ENCODE measurements around the gene SHISA5. TPM values are rescaled to one million over a fixed set of nuclear protein-coding genes. Genes with fewer than 3 reads are reported as not detected.
"Not testable (repeated sequence)": the region's sequence is repeated elsewhere in the genome, so short reads cannot be mapped to it uniquely, and the experiment has no call there.

The SHISA5 gene
- total and polyA plus RNA-seq, 2 experiments from 2014 or later, result 192 to 369 TPM

GRCh38 chr3:48492461-48493202, 11.3 kb downstream of the SHISA5 start:
- Histone ChIP-seq H3K4me3 (no peak overlapping the region), H3K36me3 (replicated peaks; ENCODE audit: insufficient read depth, low read depth) (no peaks in the 10 kb centered on the region), H3K27me3 (no peaks in the 10 kb centered on the region), H3K9me2 (replicated peaks; ENCODE audit: insufficient read depth) (no peaks in the 10 kb centered on the region), H3K4me2 (peak overlapping the region; percentile 41), H4K20me1 (ENCODE audit: insufficient read depth, poor library complexity, severe bottlenecking) (no peaks in the 10 kb centered on the region), H3K27ac (peak overlapping the region; percentile 66), H2AFZ (no peak overlapping the region), H3K79me2 (no peaks in the 10 kb centered on the region), H3K4me1 (ENCODE audit: insufficient read depth) (no peaks in the 10 kb centered on the region), H3K9me3 (ENCODE audit: low read depth) (no peaks in the 10 kb centered on the region)
- WGBS (ENCODE audit: low lambda C conversion rate, missing lambda C conversion rate), result 77% methylated on average over 7 of the region's 7 CpGs
- TF ChIP-seq EZH2 (IDR thresholded peaks at IDR 0.05; ENCODE audit: borderline replicate concordance) (no peak), CTCF (IDR thresholded peaks at IDR 0.05; ENCODE audit: poor library complexity) (no peak), EZH2phosphoT487 (IDR thresholded peaks at IDR 0.05; ENCODE audit: low read depth, severe bottlenecking, unreplicated experiment) (no peak)
- no peak for DNase-seq (ENCODE audit: low spot score)

GRCh38 chr3:48486952-48487351, 17.0 kb downstream of the SHISA5 start:
- no peaks in the 10 kb centered on the region for H3K9me3 ChIP-seq (ENCODE audit: low read depth)
- no peak for TF ChIP-seq CTCF (IDR thresholded peaks at IDR 0.05; ENCODE audit: poor library complexity)
- no peak for TF ChIP-seq EZH2 (IDR thresholded peaks at IDR 0.05; ENCODE audit: borderline replicate concordance)
- TF ChIP-seq EZH2phosphoT487 (IDR thresholded peaks at IDR 0.05; ENCODE audit: low read depth, severe bottlenecking, unreplicated experiment), result no peak
- 93% methylated on average over 5 of the region's 5 CpGs for WGBS (ENCODE audit: low lambda C conversion rate, missing lambda C conversion rate)

GRCh38 chr3:48482822-48483221, 21.2 kb downstream of the SHISA5 start:
- H3K4me2 ChIP-seq; H3K27me3 ChIP-seq; H3K9me2 ChIP-seq (replicated peaks; ENCODE audit: insufficient read depth); H2AFZ ChIP-seq; H3K9me3 ChIP-seq (ENCODE audit: low read depth); DNase-seq (ENCODE audit: low spot score); H4K20me1 ChIP-seq (ENCODE audit: insufficient read depth, poor library complexity, severe bottlenecking); H3K79me2 ChIP-seq; H3K27ac ChIP-seq; H3K4me1 ChIP-seq (ENCODE audit: insufficient read depth); H3K36me3 ChIP-seq (replicated peaks; ENCODE audit: insufficient read depth, low read depth); H3K4me3 ChIP-seq: not testable (repeated sequence)
- 71% methylated on average over 6 of the region's 6 CpGs for WGBS (ENCODE audit: low lambda C conversion rate, missing lambda C conversion rate)

More at GRCh38 chr3:48486952-48487351, 17.0 kb downstream of the SHISA5 start:
- no peak overlapping the region for H3K4me2 ChIP-seq
- H3K9me2 ChIP-seq (replicated peaks; ENCODE audit: insufficient read depth), result no peaks in the 10 kb centered on the region
- no peak for DNase-seq (ENCODE audit: low spot score)
- H3K27me3 ChIP-seq, result no peaks in the 10 kb centered on the region
- no peaks in the 10 kb centered on the region for H3K4me1 ChIP-seq (ENCODE audit: insufficient read depth)
- no peaks in the 10 kb centered on the region for H3K36me3 ChIP-seq (replicated peaks; ENCODE audit: insufficient read depth, low read depth)
- no peak overlapping the region for H2AFZ ChIP-seq
- H3K4me3 ChIP-seq, result no peak overlapping the region
- no peaks in the 10 kb centered on the region for H4K20me1 ChIP-seq (ENCODE audit: insufficient read depth, poor library complexity, severe bottlenecking)
- no peaks in the 10 kb centered on the region for H3K79me2 ChIP-seq
- no peak overlapping the region for H3K27ac ChIP-seq

GRCh38 chr3:48480891-48481290, 23.1 kb downstream of the SHISA5 start:
- not testable (repeated sequence) for H3K4me2 ChIP-seq; DNase-seq (ENCODE audit: low spot score); H2AFZ ChIP-seq; H3K4me3 ChIP-seq; H3K9me3 ChIP-seq (ENCODE audit: low read depth); H3K9me2 ChIP-seq (replicated peaks; ENCODE audit: insufficient read depth); H3K4me1 ChIP-seq (ENCODE audit: insufficient read depth); H3K27me3 ChIP-seq; H3K36me3 ChIP-seq (replicated peaks; ENCODE audit: insufficient read depth, low read depth); H3K27ac ChIP-seq; H3K79me2 ChIP-seq; H4K20me1 ChIP-seq (ENCODE audit: insufficient read depth, poor library complexity, severe bottlenecking)
- WGBS (ENCODE audit: low lambda C conversion rate, missing lambda C conversion rate), result 96% methylated on average over 11 of the region's 11 CpGs
